ENCODE results near the gene GJD2.

- no peak for TF ChIP-seq CTCF (IDR thresholded peaks at IDR 0.05; ENCODE audit: low read length)
- TF ChIP-seq EZH2 (IDR thresholded peaks at IDR 0.05; ENCODE audit: borderline replicate concordance, low read length) = no peak
These were observed 42.1 kb upstream of the GJD2 start for GRCh38 chr15:34796847-34797435.
